ENCODE data around the gene FGF18. TPM values are rescaled to one million over a fixed set of nuclear protein-coding genes. Genes with fewer than 3 reads are reported as not detected.

Gene FGF18
- total RNA-seq, 6 donors from 2014 or later, result 0.44 to 4.6 (median 1.4) TPM

- WGBS, 2 donors, result 83 to 89% methylated on average over 4 of the region's 4 CpGs
- no peak overlapping the region for H3K27ac ChIP-seq
- no peaks in the 10 kb centered on the region for H3K27me3 ChIP-seq
- no peaks in the 10 kb centered on the region for H3K36me3 ChIP-seq
- no peak for ATAC-seq (ENCODE audit: low FRiP score in 2 of 2)
- no peak for TF ChIP-seq EP300 (IDR thresholded peaks at IDR 0.05)
- TF ChIP-seq POLR2A (IDR thresholded peaks at IDR 0.05), result no peak
- TF ChIP-seq, protein P1, sequence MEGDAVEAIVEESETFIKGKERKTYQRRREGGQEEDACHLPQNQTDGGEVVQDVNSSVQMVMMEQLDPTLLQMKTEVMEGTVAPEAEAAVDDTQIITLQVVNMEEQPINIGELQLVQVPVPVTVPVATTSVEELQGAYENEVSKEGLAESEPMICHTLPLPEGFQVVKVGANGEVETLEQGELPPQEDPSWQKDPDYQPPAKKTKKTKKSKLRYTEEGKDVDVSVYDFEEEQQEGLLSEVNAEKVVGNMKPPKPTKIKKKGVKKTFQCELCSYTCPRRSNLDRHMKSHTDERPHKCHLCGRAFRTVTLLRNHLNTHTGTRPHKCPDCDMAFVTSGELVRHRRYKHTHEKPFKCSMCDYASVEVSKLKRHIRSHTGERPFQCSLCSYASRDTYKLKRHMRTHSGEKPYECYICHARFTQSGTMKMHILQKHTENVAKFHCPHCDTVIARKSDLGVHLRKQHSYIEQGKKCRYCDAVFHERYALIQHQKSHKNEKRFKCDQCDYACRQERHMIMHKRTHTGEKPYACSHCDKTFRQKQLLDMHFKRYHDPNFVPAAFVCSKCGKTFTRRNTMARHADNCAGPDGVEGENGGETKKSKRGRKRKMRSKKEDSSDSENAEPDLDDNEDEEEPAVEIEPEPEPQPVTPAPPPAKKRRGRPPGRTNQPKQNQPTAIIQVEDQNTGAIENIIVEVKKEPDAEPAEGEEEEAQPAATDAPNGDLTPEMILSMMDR (IDR thresholded peaks at IDR 0.05), result no peak
- no peak for TF ChIP-seq POLR2AphosphoS5 (IDR thresholded peaks at IDR 0.05)
- peaks cover 2 to 7% (median 5%) of the 10 kb centered on the region in 4 donors for H3K4me1 ChIP-seq
- H3K9me3 ChIP-seq, result no peaks in the 10 kb centered on the region
- H3K4me3 ChIP-seq, result no peak overlapping the region
- DNase-seq, result no peak
Observed at GRCh38 chr5:171499611-171500010, 80.2 kb downstream of the FGF18 start.

- TF ChIP-seq, protein P1 (IDR thresholded peaks at IDR 0.05), result no peak
- TF ChIP-seq POLR2AphosphoS5 (IDR thresholded peaks at IDR 0.05), result no peak
- no peak for TF ChIP-seq POLR2A (IDR thresholded peaks at IDR 0.05)
- TF ChIP-seq EP300 (IDR thresholded peaks at IDR 0.05), result no peak
- Histone ChIP-seq H3K4me1 (no peaks in the 10 kb centered on the region), H3K36me3 (no peaks in the 10 kb centered on the region), H3K27me3 (no peaks in the 10 kb centered on the region), H3K27ac (no peak overlapping the region), H3K9me3 (no peaks in the 10 kb centered on the region), H3K4me3 (no peak overlapping the region)
- 71 to 85% methylated on average over 3 to 7 of the region's 7 CpGs for WGBS, 2 donors
- DNase-seq, result no peak
- ATAC-seq (ENCODE audit: low FRiP score in 2 of 2), result no peak
Observed at GRCh38 chr5:171505473-171506043, 86.1 kb downstream of the FGF18 start.

- Histone ChIP-seq H3K36me3 (no peaks in the 10 kb centered on the region), H3K4me1 (no peaks in the 10 kb centered on the region), H3K27me3 (no peaks in the 10 kb centered on the region), H3K27ac (no peak overlapping the region), H3K4me3 (no peak overlapping the region), H3K9me3 (no peaks in the 10 kb centered on the region)
- WGBS, 2 donors, result 88% methylated on average over 3 of the region's 3 CpGs
- ATAC-seq (ENCODE audit: low FRiP score in 2 of 2) (no peak), DNase-seq (no peak)
- TF ChIP-seq EP300 (IDR thresholded peaks at IDR 0.05) (no peak), POLR2AphosphoS5 (IDR thresholded peaks at IDR 0.05) (no peak), POLR2A (IDR thresholded peaks at IDR 0.05) (no peak)
- TF ChIP-seq, protein P1 (IDR thresholded peaks at IDR 0.05), result no peak
Observed at GRCh38 chr5:171506951-171507350, 87.5 kb downstream of the FGF18 start.

Small RNAs within 50 kb of the gene (small RNA-seq; reads per million reads assigned to genes)
- gene MIR3912, result 0.43 to 3.3 (median 0.80) reads per million in 4 donors

Other genes starting within 250 kb of the FGF18 start
- not detected for gene TLX3, start 110.4 kb upstream of the FGF18 start, total RNA-seq
- 100 to 1,000 TPM; 289 to 646 (median 517) TPM for gene NPM1, start 31.8 kb upstream of the FGF18 start, total RNA-seq

All from upper lobe of left lung (tissue), 6 donors.